NK-92 treated with Interleukin-12 subunit alpha and Interleukin-12 subunit beta, amount 100 ng/mL, for 24 hours (cell line): Measurements from ENCODE around the gene SLCO4A1.

Experiments
- DNase-seq: peaks from one replicate; lab custom pipeline; 2025; lab: John Stamatoyannopoulos, UW

The SLCO4A1 gene

DNA sequence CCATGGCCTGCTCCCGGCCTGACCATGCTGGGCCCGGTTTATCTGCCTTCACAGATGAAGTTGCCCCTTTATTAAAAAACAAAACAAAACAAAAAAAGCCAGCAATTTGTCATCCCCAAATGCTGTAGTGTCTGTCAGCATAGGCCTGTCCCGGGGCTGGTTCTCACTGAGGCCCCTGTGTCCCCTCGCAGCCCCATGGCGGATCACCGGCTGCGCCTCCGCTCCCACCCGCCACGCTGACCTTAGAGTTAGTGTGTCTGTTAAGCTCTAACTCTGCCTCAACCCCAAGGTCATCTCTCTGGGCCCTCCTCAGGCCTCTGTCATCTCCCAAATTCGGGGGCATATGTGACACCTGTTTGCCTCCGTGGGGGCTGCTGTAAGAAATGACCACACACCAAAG is 11.1 kb downstream of the SLCO4A1 start:
- no peak for DNase-seq

DNA sequence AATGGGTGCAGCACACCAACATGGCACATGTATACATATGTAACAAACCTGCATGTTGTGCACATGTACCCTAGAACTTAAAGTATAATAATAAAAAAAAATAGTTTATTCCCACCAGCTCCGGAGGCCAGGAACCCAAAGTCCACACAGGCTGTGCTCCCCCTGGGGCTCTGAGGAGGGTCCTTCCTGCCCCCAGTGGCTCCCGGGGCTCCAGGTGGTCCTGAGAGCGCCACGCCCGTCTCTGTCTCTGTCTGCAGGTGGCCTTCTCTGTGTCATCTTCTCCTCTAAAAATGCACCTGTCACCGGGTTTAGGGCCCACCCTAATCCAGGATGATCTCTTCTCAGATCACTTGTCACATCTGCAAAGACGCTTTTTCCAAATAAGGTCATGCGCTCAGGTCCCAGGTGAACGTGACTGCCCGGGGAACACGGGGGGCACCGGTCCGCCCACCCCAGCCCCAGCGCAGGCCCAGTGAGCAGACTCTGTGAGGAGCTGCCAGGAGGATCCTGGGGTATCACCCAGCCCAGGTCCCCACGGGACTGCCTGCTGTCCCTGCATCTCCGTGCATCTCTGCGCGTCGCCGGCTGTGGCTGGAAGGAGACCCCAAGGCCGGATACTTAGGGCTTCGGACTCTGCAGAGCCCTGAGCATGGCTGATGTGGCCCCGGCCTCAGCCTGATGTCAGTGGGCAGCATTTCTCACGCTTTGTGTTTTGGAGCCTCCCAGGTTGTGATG is 11.8 kb downstream of the SLCO4A1 start:
- no peak for DNase-seq

DNA sequence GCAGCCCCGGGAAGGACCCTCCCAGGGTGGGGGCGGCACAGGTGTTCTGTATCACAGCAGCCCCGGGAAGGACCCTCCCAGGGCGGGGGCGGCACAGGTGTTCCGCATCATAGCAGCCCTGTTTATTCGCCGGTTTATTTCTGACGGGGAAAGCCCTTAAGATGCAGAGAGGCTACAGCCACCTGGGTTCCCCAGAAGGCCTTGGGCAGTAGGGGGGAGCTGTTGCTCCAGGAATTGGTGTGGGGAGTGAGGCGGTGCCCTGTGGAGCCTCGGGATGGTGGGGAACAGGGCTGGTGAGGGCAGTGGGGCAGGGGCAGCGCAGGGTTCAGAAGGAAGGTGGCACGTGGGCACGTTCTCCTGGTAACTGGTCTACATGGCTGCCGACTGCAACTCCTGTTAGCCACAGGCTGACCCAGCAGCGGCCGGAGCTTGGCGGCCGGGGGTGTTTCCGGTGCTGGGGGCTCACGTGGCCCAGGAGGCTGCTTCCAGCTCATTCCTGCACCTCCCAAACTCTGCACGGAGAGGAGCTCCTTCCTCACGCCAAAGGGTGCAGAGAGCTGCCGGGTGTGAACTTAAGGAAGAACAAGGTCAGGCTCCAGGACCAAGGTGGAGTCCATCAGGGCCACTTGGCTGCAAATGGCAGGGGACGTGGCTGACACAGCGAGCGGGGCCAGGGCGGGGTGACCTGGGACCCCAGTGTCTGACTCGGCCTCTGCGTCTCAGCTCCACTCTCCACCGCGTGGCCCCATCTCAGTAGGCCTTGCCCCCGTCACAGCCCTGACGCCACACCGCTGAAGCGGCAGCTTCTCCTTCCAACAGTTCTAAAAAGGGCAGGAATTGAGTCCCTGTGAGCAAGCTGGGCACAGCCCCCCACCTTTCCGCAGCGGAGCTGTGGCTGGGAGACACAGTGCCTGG is 13.2 kb downstream of the SLCO4A1 start:
- DNase-seq, result no peak

DNA sequence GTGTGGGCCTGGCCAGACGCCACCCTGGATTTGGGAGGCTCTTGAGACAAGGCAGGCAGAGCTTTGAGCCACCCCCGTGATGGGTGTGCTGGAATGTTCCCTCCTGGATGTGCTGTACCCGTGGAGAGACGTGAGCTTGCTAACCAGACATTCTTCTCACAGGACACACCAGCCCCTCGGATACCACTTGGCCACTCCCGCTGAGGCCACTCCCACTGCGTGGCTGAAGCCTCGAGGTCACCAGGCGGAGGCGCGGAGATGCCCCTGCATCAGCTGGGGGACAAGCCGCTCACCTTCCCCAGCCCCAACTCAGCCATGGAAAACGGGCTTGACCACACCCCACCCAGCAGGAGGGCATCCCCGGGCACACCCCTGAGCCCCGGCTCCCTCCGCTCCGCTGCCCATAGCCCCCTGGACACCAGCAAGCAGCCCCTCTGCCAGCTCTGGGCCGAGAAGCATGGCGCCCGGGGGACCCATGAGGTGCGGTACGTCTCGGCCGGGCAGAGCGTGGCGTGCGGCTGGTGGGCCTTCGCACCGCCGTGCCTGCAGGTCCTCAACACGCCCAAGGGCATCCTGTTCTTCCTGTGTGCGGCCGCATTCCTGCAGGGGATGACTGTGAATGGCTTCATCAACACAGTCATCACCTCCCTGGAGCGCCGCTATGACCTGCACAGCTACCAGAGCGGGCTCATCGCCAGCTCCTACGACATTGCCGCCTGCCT is 14.1 kb downstream of the SLCO4A1 start:
- DNase-seq, result no peak

DNA sequence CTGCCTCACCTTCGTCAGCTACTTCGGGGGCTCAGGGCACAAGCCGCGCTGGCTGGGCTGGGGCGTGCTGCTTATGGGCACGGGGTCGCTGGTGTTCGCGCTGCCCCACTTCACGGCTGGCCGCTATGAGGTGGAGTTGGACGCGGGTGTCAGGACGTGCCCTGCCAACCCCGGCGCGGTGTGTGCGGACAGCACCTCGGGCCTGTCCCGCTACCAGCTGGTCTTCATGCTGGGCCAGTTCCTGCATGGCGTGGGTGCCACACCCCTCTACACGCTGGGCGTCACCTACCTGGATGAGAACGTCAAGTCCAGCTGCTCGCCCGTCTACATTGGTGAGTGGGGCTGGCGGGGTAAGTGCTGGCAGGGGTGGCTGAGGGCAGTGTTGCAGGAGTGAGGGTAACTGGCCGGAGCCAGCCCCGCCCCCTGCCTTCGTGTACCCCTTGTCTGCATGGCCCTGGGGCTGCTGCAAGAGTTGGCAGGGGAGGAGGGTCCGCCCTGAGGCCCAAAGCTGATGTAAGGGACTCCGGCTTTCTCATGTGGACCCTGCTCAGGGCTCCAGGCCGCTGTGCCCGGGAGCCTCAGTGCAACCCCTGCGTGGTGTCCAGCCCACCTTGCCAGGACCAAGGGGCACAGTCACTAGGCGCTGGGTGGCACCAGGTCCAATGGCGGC is 14.8 kb downstream of the SLCO4A1 start:
- no peak for DNase-seq

DNA sequence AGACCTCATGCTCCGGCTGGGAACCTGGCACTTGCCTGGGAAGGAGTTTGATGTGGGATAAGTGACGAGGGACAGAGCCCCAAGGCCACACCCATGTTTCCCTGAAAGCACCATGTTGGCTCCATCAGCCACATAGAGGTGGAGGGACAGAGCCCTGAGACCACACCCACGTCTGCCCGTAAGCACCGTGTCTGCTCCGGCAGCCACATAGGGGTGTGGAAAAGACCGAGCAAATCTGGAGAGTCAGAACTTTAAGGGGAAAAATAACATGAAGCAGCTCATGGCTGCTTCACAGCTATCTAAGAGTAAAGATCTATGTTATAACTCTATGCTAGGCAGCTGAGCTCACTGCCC is 15.3 kb downstream of the SLCO4A1 start:
- no peak for DNase-seq

DNA sequence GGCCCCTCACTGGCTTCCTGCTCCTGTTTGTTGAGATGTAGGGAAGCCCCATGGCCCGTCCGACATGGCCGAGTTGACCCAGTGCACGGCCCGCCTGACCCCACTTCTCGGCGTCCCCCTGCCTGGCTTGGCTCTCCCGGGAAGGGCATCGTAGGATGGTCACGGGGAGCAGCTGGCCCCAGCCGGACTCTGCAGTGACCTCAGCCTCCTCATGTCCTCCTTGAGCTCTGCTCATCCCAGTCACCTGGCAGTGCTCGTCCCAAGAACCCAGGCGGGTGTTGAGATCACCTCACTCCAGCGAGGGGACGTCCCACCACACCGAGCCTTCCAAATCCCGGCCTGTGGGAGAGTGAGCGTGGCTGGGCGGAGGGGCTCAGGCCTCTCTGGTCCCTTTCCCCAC is 15.7 kb downstream of the SLCO4A1 start:
- no peak for DNase-seq

DNA sequence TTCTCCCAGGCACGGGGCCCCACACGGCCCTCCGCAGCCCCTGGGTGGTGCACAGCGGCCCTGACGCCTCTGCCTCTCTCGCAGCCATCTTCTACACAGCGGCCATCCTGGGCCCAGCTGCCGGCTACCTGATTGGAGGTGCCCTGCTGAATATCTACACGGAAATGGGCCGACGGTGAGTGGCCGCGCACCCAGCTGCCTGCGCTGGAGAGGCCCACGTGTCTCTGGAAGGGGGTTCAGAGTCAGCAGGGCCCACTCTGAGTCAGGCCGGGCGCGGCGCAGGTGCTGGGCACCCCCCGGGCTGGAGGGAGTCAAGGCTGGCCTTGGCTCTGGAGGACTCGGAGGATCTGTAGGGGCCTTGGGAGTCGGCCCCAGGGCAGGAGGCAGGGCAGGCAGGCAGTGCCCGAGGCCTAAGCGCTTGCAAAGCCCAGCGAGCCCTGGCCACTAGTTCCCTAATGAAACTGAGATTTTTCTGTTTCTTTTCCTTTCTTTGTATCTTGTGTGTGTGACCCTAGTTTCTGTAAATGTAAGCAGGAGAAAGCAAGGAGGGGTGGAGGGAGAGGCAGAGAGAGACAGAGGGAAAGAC is 16.4 kb downstream of the SLCO4A1 start:
- no peak for DNase-seq

DNA sequence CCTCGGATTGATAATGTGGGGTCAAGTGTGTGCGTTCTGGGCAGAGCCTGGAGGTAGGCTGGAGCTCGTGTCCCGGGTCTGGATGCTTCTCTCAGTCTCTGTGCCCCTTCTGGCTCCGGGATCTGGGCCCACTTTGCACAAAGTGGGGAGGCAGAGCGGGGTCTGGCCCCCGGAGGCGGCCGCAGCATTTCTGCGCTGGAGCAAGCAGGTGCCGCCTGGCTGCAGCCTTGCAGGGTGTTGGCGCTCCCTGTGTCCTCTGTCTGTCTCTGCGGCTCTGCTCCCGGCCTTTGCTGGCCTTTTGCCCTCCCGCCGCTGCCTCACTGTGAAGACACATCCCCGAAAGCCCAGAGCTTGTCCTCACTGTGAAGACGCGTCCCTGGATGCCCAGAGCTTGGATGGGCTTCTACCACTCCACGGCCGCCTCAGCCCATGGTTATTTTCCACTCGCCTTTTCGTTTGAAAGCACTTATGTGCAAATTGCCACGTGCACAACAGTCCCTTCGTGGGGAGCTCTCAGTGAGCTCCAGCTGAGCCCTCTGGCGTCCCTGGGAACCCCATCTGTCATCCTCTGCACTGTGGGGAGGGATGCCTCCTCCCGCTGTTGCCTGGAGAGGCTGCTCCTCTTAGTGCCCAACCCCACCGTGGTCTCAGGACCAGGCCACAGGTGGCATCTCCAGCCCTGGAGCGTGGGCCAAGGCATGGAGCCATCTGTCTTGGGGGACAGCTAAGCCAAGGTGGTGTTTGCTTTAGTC is 17.4 kb downstream of the SLCO4A1 start:
- no peak for DNase-seq

DNA sequence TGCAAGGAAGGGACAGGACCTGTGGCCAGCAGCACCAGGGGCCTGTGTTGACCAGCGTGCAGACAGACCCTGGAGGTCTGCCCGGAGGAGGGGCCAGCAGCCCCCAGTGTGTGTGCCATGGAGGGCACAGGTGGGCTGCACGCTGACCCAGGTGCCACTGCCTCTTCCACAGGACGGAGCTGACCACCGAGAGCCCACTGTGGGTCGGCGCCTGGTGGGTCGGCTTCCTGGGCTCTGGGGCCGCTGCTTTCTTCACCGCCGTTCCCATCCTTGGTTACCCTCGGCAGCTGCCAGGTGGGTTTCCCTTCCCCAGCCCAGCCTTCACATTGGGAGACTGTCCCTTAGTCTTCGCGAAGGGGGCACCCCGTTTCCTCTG is 17.9 kb downstream of the SLCO4A1 start:
- no peak for DNase-seq

DNA sequence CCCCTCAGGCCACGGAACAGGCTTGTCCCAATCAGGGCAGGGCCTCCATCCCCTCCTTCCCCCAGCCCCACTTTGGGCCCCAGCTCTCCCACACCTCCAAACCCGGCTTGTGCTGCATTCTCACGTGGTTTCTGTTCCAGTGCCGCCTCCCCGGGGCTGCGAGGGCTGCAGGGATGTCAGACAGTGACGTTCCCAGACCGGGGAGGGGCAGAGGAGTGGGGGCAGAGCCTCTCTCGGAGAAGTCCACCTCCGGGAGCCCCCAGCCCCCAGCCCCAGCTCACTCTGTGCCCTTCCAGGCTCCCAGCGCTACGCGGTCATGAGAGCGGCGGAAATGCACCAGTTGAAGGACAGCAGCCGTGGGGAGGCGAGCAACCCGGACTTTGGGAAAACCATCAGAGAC is 18.5 kb downstream of the SLCO4A1 start:
- DNase-seq, result no peak

DNA sequence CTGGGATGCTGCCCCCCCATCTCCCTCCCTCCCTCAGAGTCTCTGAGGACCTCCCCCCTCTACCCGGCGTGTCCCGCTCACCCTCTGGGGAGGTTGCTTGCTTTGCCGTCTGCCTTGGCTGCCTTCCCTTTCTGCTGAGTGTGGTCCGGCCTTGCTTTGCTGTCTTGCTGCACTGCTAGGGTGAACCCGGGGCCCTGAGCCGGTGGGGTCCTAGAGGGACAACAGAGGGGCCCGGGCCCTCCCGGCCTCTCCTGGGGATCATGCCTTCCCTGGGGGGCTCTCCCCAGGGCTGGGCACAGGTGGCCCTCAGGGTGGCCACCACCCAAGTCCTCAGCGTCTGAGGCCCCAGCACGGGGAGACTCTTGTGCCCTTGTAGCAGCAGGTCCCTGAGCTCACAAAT is 19.3 kb downstream of the SLCO4A1 start:
- DNase-seq, result no peak

DNA sequence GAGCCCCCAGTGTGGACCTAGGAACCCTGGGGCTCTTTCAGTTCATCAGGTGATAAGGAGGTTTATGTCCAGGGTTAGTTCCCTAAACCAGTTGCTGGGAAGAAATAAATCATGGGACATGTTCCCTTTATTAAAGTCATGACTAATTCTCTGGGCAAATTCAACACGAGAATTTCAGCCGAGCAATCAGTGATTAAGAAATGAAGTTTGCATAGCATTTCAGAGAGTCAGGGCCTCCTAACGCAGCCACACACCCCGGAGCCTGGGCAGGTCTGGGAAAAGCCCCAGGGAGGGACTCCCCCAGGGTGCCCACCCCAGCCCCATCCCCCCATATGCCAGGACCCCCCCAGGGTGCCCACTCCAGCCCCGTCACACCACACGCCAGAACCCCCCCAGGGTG is 20.1 kb downstream of the SLCO4A1 start:
- no peak for DNase-seq

DNA sequence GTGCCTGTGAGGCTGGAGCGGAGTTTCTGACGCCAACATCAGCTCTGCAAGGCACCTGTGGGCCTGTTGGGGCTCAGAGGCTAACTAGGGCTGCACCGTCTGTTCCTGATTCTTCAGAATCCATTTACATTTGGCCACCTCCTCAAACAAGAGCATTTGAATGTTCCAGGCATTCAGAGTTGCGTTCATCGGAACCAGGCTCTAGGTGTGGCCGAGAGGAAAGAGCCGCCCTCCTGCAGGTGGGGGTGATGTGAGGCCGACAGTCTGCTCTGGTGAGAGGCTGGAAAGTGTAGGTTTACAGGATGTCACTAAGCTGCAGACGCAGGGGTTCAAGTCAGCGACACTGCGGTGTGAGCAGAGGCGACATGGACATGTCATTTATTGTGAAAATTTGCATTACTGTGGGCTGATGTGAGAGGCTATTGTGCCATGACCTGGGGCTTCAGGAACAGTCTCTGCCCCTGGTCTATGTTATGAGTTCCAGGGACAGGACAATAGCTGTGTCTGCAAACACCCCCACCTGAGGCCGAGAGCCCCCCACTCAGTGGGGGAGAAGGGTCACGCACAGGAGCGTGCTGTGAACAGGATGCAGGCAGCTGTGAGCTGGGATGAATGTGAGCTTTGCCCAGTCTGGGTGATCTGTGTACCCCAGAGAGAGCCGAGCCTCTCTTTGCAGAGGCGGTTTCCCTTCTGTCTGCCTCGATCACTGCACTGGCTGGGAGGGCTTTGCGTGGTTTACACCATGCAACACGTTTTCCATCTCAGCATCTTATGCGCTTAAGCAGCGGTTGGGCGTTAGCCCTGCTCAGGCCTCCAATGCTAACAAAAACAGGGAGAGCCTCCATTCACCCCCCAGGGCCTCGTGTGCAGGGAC is 21.1 kb downstream of the SLCO4A1 start:
- no peak for DNase-seq

DNA sequence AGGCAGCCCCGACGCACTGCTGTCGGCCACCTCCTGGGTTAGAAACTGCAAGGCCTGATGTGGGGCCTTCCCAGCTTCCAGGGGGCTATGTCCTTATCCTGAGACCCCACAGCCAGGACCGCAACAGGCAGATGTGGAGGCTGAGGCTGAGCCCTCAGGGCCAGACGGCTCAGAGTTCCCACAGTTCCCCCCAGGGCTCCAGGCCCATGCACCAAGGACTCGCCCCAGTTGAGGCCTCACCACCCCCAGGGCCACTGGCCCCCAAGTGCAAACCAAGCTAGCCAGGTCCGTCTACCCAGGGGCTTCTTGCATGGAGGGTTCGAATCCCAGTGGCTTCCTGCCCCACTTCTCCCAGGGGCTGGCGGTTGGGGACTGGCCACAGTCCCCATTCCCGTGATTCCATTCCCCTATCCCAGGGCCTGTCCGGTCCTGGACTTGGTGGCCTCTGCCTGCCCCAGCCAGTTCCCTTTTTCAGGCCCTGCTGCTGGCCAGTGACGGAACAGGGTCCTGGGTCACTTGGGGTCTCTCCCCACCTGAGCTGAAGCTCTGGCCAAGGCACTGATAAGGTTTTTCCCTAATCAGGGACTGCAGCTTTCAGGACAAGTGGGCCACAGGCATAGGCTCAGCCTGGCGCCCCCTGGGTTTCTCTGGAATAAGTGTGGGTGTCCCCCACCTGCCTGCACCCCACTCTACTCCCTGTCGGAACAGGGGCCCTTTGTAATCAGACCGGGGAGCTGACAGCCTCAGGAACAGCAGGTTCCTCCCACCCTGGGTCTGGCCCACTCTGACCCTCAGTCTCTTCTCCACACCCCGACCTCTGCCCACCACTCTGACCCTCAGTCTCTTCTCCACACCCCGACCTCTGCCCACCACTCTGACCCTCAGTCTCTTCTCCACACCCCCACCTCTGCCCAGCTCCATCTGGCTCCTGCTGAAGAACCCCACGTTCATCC is 22.0 kb downstream of the SLCO4A1 start:
- DNase-seq, result no peak

DNA sequence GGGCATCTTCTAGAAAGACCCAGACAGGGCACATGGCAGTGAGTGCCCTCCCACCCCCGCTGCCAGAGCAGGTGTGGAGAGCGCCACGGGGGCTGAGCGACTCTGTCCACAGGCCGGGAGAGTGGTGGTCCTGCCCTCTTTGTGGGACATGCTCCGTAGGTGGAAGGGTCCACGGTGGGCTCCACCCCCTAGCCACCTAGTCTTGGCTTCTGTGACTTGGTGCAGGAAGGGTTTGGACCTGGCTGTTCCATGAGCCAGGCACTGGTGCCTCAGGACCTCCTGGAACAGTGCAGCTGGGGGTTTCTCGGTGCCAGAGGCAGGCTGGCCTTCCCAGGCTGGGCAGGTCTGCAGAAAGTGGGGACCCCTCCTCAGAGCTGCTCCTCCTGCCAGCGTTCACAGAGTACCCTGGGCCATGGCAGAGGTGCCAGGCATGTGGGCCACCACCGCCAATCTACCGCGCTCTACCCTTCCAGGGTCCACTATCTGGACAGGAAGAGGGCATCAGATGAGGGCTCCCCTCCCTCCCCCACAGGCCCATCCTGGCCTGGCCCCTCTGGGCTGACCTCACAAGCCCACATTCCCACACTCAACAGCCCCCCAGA is 23.0 kb downstream of the SLCO4A1 start:
- no peak for DNase-seq

DNA sequence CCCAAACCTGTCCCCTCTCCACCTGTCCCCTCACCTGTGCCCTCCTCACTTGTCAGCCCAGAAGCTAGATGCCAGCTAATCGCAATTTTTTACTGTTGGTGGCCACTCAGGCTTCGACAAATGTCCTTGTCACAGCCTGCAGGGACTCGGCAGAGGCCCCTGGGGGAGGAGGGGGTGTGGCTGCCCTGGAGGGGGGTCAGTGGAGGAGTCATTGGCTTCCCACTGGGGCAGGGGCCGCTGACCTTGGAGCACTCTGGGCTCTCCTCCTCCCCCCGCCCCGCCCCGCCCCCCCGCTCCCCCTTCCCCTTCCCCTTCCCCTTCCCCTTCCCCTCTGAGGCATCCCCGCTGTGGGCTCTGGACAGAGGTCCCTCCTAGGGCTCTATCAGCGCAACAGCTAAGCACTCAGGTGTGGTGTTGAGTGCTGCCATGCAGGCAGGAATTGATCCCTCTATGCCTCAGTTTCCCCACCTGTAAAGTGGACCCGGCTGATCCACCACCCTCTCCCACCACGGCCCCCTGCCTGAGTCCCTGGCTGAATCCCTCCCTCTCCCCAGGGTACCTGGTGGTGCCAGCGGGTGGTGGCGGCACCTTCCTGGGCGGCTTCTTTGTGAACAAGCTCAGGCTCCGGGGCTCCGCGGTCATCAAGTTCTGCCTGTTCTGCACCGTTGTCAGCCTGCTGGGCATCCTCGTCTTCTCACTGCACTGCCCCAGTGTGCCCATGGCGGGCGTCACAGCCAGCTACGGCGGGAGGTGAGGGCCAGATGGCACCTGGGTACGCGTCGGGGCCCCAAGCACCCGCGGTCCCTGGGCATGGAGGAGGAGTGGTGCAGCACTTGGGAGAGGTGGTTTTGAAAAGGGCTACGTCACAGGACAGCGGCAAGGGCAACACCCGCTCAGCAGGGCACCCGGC is 23.8 kb downstream of the SLCO4A1 start:
- no peak for DNase-seq
